ENCODE results near the gene MYMK.

Gene MYMK

DNA sequence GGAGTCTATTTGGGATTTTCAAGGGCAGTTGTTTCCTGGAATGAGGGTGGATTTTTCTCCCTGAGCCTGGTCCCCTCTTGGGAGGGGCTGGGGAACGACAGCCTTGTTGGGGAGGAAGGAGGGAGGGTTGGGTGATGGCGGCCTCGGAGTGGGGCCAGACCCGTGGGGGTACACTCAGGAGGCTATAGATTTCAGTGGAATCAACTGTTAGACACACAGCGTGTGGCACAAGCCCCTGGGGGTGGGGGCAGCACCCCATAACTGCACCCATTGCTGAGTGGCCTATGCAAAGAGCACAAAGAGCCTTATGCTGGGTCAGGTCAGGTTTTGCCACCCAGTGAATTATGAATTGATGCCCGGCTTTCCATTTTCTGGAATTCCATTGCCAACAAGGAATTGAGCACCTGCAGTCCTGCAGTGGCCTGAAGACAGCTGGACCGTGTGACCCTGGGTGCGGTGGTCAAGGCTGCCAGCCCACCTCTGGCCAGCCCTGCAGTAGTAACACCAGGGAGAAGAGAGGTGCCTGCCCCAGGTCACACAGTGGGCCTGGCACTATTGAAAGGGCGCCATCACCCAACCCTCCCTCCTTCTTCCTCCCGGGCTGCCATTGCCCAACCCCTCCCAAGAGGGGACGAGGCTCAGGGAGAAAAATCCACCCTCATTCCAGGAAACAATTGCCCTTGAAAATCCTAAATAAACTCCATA, 8.4 kb downstream of the MYMK start:
- no peak for DNase-seq

DNA sequence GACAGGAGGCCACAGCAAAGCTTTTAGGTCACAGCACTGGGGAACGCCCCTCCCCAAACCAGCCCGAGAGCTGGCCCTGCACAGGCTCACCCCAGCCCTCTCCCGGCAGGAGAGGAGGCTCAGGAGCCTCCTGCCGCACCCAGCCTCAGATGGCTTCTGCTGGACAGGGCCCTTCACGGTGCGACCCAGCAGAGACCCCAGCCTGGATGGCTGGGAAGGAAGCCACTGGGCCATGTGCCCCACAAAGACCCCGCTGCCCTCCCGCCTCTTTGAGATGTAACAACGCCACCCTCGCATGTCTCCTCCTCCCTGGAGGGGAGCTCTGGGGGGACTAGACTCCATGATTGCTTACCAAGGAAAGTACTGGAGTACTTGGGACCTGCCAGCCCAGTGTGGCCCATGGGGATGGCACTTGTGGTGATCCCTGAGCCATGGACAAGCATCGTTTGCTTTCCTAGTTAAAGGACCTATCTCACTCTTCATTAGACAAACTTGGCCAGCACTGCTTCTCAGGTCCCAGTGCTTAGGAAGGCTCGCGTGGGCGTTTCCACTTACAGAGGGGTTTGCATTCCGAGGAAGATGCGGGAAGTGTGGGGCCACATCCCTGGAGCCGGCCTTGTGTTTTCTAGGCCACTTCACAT, 9.0 kb downstream of the MYMK start:
- no peak for DNase-seq

DNA sequence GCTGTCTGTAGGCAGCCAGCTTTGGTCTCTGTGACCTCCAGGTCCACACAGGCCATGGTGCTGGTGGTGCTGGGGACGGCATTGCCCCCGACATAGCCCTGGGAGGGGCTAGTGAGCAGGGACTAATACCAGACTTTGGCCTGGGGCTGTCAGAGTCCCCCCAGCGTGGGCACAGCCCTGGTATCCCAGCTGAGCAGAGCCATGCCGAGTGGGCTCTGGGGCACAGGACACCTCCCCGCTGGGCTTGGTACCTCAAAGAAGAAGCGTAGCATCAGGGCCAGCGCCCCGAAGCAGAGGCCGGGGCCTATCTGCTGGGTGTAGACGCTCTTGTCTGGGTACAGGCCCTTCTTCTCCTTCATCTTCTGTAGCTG, 9.5 kb downstream of the MYMK start:
- no peak for DNase-seq

DNA sequence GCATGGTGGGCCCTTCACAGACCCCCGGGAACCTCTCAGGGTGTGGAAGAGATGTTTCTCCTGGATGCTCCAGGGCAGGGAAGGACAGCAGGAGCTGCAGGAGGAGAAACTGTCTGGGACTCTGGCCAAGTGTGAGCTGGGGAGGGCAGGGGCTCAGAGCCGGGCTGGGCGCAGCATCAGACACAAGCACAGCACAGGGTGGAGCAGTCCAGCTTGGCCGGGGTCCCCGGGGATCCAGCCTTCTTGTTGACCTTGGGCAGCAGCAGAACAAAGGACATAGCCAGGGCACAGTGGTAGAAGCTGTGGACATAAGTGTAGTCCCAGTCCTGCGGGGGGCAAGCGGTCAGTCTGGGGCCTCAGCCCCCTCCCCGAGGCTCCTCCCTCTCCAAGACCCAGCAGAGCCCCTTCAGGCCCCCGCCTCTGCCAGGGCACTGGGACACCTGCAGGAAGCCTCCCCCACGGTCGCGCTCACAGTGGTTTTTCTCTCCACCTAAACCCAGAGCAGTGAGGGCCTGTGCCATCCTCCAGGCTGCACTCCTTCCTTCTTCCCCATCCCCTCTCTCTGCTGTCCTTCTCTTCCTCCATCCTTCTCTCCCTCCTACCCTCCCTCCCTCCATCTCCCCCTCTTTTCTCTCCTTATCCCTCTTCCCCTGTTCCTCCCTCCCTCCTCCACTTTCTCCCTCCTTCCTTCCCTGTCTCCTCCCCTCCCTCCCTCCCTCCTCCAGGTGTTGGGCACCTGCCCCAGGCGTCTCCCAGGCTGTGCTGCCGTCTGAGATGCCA, 10.1 kb downstream of the MYMK start:
- no peak for DNase-seq

DNA sequence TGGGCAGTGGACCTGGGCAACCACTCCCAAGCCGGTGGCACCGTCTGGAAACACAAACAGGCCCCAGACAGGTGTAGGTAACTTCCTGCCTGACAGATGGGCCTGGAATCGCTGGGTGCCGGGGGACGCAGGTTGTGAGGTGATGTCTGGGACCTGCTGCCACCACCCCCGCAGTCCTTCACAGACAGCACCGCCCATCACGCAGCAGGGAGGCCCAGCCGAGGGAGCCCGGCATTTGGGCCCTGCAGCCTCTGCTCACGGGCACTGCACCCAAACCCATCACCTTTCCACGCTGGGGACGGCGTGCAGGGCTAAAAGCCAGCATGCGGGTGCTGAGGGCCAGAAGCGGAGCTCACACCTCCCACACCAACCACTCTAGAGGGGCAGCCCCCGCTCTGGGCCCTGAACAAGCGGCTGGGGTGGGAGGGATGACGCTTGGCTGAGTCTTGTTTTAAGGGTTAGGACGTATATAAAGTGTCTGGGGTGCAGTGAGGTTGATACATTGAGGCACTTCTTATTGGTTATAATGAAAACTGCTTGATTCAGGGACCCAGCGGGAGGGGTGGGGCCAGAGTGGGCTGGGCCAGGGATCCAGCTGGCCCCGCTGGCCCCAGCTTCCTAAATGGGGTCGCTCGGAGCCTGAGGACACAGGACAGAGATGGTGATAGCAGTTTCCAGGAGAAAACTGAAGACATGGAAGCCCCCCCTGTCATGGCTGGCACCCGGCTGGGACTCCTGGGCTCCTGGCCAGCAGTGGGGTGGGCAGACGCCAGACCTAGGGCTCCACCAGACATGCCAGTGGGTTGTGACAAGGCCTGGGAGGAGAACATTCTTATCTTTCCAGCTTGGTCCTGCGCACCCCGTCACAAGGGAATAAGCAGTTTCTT, 11.3 kb downstream of the MYMK start:
- DNase-seq, result no peak

DNA sequence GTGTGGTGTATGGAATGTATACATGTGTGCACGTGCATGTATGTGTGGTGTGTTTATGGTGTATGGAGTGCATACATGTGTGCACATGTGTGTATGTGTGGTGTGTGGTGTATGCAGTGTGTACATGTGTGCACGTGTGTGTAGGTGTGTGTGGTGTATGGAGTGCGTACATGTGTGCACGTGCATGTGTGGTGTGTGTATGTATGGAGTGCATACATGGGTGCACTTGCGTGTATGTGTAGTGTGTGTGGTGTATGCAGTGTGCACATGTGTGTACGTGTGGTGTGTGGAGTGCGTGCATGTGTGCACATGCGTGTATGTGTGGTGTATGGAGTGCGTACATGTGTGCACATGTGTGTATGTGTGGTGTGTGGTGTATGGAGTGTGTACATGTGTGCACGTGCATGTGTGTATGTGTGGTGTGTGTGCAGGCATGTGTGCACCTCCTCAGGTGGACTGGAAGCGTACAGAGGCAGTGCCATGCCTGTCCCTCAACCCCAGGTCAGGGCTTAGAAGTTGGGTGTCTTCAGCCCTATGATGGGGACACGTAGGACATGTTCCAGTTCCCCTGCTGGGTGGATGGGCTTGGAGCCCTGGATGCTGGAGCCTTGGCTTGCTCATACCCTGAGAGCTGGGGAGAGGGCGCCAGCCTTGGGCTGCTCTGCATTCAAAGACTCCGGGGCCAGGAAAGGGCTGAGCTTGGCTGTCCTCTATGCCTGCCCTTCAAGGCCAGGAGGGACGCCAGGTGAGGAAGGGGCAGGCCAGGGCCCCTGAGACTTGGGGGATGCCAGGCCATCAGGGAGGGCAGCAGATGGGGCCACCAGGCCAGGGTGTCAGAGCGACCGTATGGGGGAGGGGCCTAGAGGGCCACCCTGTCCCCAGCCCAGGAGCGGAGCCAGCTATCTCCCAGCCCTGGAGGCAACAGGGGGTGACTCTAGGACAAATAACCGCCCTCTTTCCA, 12.2 kb downstream of the MYMK start:
- no peak for DNase-seq

DNA sequence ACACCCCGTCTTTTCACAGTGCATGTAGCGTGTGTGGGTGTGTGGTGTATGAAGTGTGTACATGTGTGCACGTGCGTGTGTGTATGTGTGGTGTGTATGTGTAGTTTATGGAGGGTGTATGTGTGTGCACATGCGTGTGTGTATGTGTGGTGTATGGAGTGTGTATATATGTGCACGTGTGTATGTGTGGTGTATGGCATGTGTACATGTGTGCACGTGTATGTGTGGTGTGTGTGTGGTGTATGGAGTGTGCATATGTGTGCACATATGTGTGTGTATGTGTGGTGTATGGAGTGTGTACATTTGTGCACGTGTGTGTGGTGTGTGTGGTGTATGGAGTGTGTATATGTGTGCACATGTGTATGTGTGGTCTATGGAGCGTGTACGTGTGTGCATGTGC, 13.2 kb downstream of the MYMK start:
- no peak for DNase-seq

DNA sequence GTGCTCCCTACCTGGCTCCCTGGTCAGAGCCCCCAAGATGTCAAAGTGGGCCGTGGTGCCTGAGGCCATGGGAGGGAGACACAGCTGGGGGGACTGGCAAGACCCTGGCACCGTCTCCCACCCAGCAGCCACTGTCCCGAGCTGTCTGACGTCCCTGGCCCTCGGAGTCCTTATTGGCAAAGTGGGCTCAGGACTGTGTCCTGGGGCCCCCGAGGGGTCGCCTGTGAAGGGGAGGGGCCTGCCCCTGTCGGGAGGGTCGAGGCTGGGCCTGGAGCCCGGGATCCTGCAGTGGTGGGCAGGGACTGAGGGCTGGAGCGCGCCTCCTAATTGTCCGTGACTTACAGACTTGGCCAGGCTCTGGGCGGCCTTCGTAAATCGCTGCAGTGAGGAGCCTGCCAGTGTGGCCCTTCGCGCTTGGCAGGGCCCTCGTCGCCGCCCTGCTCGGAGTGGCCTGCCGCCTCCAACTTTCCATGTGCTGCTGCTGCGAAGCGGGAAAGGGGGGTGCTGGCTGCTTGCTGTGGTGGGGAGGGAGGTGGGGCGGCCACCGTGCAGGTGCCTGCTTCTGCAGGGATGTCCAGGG, 13.7 kb downstream of the MYMK start:
- no peak for DNase-seq

DNA sequence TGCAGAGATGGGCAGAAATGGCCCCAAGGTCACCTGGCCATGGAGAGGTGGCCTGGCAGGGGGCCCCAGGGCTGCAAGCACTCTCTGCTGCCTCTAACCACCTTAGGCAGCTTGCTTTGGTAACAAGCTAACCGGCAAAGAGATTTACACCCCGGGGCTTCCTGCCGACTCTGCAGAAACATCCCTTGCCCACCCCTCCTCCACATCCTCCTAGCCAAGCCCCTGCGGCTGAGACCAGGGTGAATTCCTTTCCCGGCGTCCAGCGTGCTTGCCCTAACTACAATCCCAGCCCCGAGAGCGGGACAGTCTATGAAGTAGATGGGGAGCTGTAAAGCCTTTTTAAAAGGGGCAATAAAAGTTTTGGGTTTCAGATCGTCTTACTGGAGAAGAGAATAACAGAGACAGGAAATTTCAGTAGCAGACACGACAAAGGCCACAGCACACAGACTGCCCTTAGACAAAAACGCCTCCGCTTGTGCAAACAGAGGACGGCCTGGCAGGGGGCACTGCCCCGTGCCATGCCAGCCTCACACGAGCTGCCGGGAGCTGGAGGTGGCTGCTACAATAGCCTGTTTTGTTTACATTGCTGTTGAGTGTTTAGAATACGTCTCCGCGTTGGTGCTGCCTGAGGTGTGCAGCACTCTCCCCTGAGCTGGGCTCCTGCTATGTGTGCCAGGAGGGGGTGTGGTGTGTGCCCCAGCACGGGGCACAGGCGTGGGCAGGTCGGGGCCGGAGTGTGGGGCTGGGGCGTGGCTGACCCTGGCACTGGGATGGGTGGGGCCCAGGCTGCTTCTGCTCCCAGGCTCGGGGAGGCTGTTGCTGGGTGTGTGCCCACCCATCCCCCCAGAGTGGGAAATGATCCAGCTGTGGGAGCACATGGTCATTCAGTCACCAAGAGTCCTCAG, 15.3 kb downstream of the MYMK start:
- peak; percentile 14 for DNase-seq

DNA sequence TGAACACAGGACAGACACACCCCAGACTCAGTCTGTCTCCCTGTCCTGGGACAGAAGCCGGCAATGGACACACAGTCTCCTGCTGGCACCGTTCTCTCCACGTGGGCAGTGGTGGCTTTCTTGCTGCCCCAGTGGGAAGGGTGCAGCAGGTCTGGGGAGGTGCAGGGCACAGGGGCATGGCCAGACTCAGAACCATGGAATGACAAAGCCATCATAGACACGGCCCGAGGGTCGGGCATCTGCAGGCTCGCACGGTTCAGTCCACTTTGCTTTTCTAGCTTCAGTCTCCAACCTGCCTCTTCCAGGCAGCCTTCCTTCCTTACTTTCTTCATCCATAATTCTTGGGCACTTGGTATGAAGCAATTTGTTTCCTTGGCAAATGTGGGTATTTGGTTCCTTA, 16.7 kb downstream of the MYMK start:
- DNase-seq, result no peak

DNA sequence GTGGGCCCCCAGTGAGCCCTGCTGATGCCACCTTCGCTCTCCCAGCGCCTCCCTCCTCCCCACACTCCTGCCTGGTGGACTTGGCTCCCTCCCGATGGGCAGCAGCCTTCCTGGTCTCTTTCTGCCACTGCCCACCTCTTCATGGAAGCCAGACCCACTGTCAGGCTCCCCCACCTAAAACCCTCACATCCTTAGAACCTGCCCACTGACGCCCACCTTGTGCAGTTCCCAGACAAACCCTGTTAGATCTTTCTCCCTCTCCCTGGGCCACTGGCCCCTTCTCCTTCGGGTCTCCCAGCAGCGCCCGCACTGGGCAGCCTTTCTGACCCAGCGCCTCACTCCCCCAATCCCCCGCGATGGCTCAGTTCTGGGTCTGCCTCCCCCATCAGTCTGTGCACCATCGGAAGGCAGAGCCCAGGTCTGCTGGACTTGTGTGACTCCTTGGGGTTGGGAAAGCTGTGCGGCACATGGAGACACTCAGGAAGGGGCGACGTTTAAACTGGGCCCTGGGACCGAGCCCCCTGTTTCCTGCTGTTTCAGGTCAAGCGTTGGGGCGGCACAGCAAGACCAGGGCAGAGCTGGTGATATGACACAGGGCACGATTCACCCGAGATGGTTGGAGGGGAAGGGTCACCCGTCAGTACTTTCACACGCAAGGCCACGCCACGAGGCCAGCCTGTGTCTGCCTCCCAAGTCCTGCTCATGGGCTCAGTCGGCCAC, 17.4 kb downstream of the MYMK start:
- DNase-seq, result no peak

DNA sequence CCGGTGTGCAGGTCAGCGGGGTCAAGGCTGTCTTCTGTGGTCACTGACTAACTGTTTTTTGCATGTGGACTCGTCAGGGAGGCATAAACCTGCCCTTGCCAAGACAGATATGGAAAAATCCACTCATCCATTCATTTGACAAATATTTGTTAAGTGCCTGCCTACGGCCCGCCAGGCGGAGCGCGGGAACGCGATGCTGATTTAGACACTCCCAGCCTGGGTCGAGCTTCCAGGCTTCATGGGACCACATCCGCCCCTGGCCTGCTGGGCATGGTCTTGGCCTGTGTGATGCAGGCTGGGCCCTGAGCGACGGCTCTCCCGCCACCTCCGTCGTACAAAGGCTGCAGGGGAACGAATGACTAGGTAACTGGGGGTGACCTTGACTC, 18.1 kb downstream of the MYMK start:
- peak; percentile 70 for DNase-seq

DNA sequence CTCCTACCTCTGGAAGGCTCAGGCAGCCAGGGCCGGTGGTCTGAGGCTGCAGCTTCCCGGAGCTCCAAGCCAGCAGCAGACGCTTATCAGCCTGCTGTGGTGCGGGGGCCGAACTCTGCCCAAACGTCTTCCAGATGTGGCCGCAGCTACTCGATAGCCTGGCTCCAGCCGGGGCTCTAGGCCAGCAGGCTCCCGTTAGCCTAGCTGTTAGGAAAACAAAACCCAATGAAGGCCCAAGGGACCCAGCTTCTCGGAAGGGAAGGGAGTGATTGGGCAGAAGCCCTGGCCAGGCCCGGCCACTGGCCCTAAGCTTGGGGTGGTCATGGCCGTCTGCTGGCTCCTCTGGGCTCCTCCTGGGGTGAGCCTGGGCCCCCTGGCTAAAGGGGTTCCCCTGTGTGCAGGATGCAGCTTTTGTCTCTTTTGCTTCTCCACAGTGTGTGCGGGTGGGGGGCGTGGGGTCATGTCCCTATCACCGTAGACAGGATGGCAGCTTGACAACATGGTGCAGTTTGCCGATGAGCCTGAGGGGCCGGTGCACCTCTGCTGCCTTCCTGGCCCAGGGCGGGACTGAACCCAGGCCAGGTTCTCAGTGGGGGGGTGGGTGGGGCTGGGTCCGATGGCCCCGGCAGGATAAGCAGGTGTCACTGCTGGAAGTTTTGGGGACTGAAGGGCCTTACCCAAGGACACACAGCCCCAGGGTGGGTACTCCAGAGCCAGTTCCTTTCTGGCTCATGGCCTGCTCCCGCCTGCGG, 18.7 kb downstream of the MYMK start:
- peak; percentile 35 for DNase-seq

DNA sequence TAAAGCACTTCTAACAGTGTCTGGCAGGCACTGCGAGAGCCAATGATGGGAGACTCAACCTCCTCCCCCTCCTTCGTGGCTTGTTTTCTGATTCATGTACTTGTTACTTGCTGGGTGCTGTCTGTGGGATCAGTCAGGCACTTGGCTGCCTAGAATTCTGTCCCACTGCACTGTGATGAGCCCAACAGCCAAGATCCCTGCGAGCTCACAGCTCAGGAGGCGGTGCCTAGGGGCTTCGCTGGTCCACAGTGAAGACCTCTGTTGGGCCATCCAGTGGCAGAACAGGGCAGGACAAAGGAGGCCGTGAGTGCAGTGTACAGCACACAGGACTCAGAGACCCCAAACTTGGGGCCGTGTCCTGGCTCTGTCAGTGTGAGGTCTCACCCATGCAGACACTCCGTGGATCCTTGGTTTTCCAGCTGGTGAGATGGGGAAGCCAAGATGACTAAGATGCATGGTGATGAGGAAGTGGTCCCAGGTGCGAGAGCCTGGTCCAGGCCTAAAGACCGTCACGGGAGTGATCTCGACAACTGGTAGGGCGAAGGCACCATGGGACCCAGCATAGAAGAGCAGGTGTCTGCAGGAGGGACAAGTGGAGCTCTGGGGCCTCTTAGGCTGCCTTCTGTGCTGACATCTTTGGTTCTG, 19.5 kb downstream of the MYMK start:
- peak; percentile 17 for DNase-seq

DNA sequence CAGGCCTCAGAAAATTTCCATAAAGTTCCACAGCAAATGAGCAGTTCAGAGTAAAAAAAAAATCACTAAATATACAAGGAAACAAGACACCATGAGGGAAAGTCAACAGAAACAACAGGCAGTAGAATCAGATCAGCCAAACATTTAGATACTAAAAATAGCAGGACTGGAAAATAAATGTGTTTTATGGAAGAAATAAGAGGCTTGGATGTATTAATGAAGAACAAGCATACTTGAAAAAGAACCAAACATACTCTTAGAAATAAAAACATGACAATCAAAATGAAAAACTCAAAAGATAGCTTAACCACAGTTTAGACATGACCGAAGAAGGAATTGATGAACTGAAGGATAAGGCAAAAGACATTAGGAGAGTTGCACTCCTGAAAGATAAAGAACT, 22.6 kb downstream of the MYMK start:
- DNase-seq, result no peak

DNA sequence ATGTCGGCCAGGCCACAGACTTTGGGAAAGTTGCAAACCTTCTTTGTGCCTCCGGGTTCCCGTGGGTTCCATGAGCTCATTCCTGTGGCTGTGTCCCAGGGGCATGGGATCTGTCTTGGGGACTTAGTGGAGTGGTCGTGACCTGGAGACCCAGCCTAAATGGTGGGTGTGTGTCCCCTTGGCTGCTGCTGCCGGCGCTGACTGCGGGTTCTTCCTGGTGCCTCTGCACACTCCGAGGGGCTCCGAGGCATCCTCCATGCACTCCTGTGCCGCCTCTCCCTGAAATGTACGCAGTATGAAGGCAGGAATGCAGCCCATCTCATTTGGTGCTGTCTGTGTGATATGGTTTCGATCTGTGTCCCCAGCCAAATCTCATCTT, 24.9 kb downstream of the MYMK start:
- DNase-seq, result no peak

DNA sequence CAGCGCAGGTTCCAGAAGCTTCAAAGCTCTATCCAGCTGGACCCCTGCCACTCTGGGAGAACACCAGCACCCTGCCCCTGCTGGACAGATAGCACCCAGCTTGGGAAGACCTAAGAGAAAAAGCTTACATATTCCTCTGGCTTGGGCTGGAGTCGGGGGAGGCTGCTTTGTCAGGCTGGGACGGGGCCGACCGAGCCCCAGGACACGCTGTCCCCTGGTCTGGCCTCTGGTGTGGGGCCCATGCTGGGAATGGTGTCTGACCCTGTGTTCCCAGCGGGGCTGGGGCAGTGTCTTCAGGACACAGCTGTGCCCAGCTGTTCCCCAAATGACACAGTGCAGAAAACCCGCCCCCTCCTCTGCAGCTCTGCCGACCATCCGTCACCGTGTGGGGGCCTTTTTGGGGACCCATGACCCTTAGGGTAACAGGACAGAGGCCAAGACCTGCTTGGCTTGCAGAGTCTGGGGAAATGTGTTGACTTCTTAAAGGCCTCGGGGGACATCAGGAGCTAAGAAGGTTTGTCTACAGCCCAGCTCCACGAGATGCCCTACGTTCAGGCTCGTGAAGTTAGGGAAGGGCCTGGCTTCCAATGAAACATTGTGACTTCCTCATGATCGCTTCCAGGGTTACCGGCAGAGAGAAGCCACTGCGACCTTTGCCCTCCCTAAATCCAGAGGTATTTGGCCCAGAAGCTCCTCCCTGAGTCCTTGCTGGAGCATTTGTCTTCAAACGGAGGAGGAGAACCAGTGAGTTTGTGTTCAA, 25.4 kb downstream of the MYMK start:
- DNase-seq, result no peak

Measured in fibroblast of skin of right biceps (primary cell).